Kidney glomerular epithelial cell (primary cell): ENCODE results near the gene IRAK3.
A peak's percentile ranks its signal among the peaks of the same experiment; 100 is the strongest.
"Not testable (repeated sequence)": the region's sequence is repeated elsewhere in the genome, so short reads cannot be mapped to it uniquely, and the experiment has no call there.

Source experiments
- DNase-seq: peaks from one replicate; lab custom pipeline; 2025; lab: John Stamatoyannopoulos, UW

IRAK3 gene

DNA sequence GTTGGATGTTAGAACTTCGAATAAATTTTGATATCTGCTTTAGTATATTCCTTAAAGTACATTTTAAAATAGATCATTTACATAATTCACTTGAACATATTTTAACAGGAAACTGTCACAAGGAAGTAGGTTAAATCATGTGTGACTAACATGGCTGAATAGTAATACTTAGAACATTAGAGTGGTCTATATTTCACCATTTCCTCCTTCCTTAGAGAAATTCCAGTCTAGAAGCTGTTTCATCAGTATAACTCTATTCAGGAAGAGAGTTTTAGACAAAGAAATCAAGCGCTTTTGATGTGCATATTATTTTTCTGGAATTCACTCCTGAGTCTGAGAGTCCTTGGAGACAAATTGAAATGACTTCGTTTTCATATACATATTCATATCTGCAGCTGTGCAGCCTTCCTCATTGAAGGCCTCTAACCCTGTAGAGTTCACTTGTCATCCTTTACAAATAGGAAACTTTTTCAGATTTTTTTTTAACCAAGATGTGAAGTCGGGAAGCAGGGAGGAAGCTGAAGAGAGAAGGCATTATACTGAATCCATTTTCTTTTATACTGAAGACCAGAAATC, 28.4 kb downstream of the IRAK3 start:
- no peak for DNase-seq

DNA sequence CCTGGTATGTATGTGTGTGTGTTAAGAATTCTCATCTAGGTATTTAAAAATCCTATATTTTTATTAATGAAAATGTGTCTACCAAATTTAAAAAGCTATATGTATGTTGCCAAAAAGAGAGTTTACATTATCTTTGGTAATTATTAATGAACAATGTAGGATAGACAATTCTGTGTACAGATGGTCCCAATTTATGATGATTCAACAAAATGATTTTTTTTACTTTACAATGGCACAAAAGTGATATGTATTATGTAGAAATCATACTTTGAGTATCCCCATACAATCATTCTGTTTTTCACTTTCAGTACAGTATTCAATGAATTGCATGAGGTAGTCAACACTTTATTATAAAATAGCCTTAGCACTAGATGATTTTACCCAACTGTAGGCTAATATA, 39.4 kb downstream of the IRAK3 start:
- DNase-seq, result no peak

- no peak for DNase-seq
Observed at GRCh38 chr12:66232263-66232662, 43.2 kb downstream of the IRAK3 start.

GRCh38 chr12:66234037-66234693, 45.2 kb downstream of the IRAK3 start:
- DNase-seq, result not testable (repeated sequence)

- DNase-seq, result not testable (repeated sequence)
Observed at GRCh38 chr12:66234773-66235625, 46.0 kb downstream of the IRAK3 start.

GRCh38 chr12:66235626-66236281, 46.7 kb downstream of the IRAK3 start:
- DNase-seq, result no peak

GRCh38 chr12:66236282-66236675, 47.3 kb downstream of the IRAK3 start:
- not testable (repeated sequence) for DNase-seq

- no peak for DNase-seq
Observed at GRCh38 chr12:66236969-66237368, 48.0 kb downstream of the IRAK3 start.

GRCh38 chr12:66237505-66238175, 48.6 kb downstream of the IRAK3 start:
- DNase-seq, result no peak

- DNase-seq, result no peak
Observed at GRCh38 chr12:66239295-66239694, 50.3 kb downstream of the IRAK3 start.

DNA sequence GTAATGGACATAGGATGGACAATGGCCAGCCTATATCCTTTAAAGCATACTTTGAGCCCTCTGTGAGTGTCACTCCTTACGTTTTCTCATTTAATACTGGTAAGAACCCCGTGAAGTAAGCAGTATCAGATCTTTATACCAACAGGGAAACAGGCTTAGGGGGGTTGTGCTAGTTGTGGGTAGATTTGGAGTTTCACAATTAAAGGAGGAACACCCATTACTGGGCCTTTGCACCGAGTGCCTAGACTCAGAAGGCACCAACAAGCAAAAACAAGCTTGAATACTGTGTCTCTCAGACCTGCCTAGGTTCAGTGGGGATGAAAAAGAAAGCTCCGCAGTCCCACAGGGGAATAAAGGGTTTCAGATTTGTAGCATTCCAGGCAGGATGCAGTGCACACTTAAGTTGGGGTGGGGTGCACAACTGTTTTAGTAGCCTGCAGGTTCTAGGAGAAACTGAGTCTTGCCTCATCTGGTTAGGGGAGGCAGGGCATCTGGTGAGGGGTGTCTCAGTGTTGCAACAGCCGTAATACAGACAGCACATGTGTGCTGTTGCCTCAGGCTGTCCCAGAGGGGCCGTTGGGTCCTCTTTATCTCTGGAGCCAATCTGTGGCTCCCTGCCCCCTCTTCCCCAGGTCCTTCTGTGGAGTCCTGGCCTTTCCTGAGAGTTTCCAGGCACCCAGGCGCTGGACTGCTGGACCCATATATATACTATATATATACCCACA, 51.2 kb downstream of the IRAK3 start:
- no peak for DNase-seq

- peak; percentile 28 for DNase-seq
Observed at GRCh38 chr12:66241061-66242043, 52.3 kb downstream of the IRAK3 start.

DNA sequence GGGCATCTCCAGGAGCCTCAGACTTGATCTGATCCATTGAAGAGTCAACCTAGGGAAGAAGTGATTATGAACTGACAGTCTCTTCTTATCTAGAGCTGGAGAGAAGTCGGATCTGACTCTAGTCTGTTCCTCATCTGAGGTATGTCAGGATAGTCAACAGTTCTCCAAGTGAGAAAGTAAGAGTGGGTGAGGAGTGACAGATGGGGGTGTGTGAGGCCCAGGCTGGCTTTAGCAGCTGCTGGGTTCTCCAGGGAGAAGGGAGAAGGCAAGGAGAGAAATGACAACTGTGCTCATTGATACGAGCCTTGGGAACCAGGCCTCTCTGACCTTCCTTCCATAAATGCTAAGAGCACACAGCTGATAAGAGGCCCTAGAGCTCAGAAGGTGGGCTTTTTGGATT, 53.3 kb downstream of the IRAK3 start:
- DNase-seq, result no peak

- no peak for DNase-seq
Observed at GRCh38 chr12:66243911-66244310, 54.9 kb downstream of the IRAK3 start.

GRCh38 chr12:66244446-66244845, 55.4 kb downstream of the IRAK3 start:
- no peak for DNase-seq

GRCh38 chr12:66247741-66248140, 58.7 kb downstream of the IRAK3 start:
- no peak for DNase-seq

GRCh38 chr12:66251049-66251448, 62.0 kb downstream of the IRAK3 start:
- no peak for DNase-seq

DNA sequence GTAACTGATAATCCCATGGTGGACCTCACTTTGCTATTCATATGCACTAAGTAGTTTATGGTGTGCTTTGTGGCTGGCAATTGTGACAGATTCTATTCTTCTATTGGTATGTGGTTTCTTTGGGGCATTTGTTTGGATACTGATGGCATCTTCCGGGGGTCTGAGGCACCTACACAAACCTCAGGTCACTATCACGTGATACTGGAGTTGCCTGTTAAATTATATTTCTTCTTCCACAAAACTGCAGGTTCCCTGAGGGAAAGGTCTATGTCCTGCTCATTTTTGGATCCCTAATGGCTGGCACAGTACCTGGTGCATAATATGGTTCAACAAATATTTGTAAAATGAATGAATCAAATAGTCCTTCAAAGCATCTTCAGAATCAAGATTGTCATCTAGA, 63.8 kb downstream of the IRAK3 start:
- DNase-seq, result no peak

DNA sequence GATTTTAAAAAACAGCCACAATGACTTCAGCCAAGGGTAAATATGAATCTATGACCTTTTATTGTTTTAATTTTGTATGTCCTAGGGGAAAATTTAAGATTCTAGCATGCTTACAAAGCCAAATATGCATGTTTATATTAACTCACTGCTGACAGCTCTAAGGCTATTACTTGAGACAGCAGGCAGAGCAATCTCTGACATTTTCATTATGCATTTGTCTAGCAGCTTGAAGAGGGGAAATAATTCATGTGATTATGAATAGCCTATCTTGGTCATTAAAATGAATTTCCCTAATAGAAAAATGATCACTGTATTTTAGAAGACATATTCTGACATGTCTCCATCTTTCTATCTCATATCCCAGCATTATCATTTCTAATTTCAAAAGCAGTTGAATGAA, 66.7 kb downstream of the IRAK3 start:
- DNase-seq, result no peak

- DNase-seq, result no peak
Observed at GRCh38 chr12:66258011-66258410, 69.0 kb downstream of the IRAK3 start.
